ENCODE measurements around the gene CIC. TPM values are rescaled to one million over a fixed set of nuclear protein-coding genes. Genes with fewer than 3 reads are reported as not detected.

CIC gene
- total and polyA plus RNA-seq, 3 experiments from 2014 or later: 2.7 to 60.4 (median 53.9) TPM

DNA sequence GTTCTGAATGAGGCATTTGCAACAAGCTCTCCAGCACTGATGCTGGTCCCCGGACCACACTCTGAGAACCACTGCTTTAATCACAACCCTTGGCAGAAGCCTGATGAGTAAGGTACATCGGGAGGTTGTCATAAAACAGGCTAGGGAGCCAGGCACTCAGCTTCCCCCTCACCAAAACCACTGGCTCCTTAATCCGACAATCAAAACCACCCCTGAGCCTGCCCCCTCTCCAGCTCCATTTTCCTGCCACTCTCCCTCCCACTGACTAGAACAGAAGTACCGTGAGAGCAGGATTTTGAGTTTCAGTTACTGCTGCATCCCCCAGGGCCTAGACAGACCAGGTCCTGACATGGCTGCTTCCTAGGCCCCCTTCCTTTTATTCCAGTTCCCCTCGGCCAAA lies 33.9 kb upstream of the CIC start:
- Mint-ChIP-seq H3K4me1 (peaks cover 15 to 25% (median 21%) of the 10 kb centered on the region in 3 donors), H3K4me3 (no peak overlapping the region), H3K27me3 (no peaks in the 10 kb centered on the region), H3K9me3 (no peaks in the 10 kb centered on the region), H3K27ac (peak overlapping the region in 3 of 8 donors; percentile 30 to 92 (median 54)), H3K36me3 (peaks cover 0 to 77% (median 8%) of the 10 kb centered on the region in 3 donors)
- Histone ChIP-seq H3K9me3 (ENCODE audit: low read length) (no peaks in the 10 kb centered on the region), H3K4me3 (ENCODE audit: low read length) (no peak overlapping the region), H3K4me1 (ENCODE audit: insufficient read depth, low read length) (peaks cover 10% of the 10 kb centered on the region), H3K27ac (ENCODE audit: low read depth, low read length) (no peak overlapping the region), H3K27me3 (ENCODE audit: insufficient read depth, low read length, poor library complexity, severe bottlenecking) (no peaks in the 10 kb centered on the region), H3K36me3 (ENCODE audit: insufficient read depth, low read length) (peaks cover 30% of the 10 kb centered on the region)
- ChIA-PET CTCF (interaction anchor here (1.6 kb wide), 1 partner anchor 44 kb away, joined by 4 read pairs; no protein-coding TSS in a partner anchor), POLR2A (interaction anchor here (0.8 kb wide), 1 partner anchor 36 kb away, joined by 3 read pairs; no protein-coding TSS in a partner anchor)
- DNase-seq: no peak

DNA sequence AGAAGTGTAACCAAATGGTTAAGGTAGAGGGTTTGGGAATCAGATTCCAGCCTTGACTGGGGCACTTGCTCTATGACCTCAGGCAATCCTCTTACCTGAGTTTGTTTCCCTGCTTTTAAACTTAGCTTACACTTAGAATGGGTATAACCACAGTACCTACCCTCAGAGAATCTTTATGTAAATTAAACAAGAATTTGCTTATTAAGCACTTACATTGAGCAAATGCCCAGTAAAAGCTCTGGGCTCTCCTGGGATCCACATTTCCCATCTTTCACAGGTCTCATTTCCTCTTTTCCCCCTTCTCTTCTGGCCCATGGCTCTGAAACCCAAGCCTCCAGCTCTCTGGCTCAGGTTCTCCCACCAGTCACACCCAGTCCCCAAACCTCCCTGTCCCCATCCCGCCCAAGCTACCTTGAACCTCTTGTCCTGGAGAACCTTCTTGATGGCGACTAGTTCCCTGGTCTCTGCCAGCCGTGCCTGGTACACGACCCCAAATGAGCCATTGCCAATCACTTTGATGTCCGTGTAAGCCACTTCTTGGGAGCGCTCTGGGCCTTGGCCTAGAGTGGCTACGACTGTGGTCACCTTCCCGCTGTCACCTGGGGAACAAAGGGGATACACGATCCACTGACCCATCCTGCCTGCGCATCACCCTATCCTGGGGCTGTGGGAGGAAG lies 29.4 kb upstream of the CIC start:
- no peaks in the 10 kb centered on the region for H3K9me3 Mint-ChIP-seq
- CTCF ChIA-PET: interaction anchor here (1.0 to 2.5 kb wide), 4 partner anchors 13 to 131 kb away, joined by 3 to 9 read pairs (median 4); partner anchors contain the start of gene POU2F2

DNA sequence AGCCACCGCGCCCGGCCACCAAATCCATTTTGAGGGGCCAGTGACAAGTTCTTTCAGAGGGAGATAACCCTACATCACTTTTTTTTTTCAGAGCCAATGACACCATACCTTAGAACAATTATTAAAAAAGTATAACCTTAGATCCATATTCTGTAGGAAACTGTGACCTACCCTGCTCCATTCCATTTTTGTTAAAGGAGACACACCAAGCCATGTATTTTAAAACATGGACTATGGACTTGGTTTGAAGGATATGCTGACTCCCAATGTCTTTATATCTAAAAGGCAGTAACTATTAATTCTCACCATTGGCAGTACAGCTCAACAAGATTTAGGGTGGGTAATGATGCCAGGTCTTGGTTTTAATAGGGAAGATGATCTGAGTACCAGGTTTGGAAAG lies 27.8 kb upstream of the CIC start:
- Histone ChIP-seq H3K4me3 (ENCODE audit: low read length) (peak overlapping the region; percentile 62), H3K27ac (ENCODE audit: low read depth, low read length) (peak overlapping the region; percentile 80), H3K4me1 (ENCODE audit: insufficient read depth, low read length) (peaks cover 43% of the 10 kb centered on the region), H3K36me3 (ENCODE audit: insufficient read depth, low read length) (peaks cover 5% of the 10 kb centered on the region), H3K27me3 (ENCODE audit: insufficient read depth, low read length, poor library complexity, severe bottlenecking) (no peaks in the 10 kb centered on the region), H3K9me3 (ENCODE audit: low read length) (no peaks in the 10 kb centered on the region)
- ChIA-PET CTCF (interaction anchor here (0.9 to 8.6 kb wide), 6 partner anchors 21 to 197 kb away, joined by 3 to 72 read pairs (median 10); partner anchors contain the start of genes POU2F2 and ZNF526), POLR2A (interaction anchor here (0.7 to 2.1 kb wide), 5 partner anchors 12 to 31 kb away, joined by 3 to 5 read pairs (median 4); no protein-coding TSS in a partner anchor)
- Mint-ChIP-seq H3K4me1 (peaks cover 49 to 67% (median 56%) of the 10 kb centered on the region in 3 donors), H3K4me3 (peak overlapping the region; percentile 82 to 95 (median 86)), H3K9me3 (no peaks in the 10 kb centered on the region), H3K36me3 (peaks cover 0 to 39% (median 5%) of the 10 kb centered on the region in 3 donors), H3K27me3 (peaks cover 0 to 2% of the 10 kb centered on the region in 2 donors), H3K27ac (peak overlapping the region; percentile 80 to 96 (median 92))
- DNase-seq: no peak

More for the DNA sequence above, 29.4 kb upstream of the CIC start:
- Mint-ChIP-seq H3K4me3 (peak overlapping the region in 3 of 7 donors; percentile 39 to 85 (median 85)), H3K36me3 (peaks cover 0 to 53% (median 4%) of the 10 kb centered on the region in 3 donors), H3K27ac (peak overlapping the region; percentile 23 to 88 (median 62)), H3K27me3 (no peaks in the 10 kb centered on the region), H3K4me1 (peaks cover 44 to 58% (median 51%) of the 10 kb centered on the region in 3 donors)
- H3K4me1 ChIP-seq (ENCODE audit: insufficient read depth, low read length): peaks cover 39% of the 10 kb centered on the region
- DNase-seq: no peak
- no peaks in the 10 kb centered on the region for H3K9me3 ChIP-seq (ENCODE audit: low read length)
- no peak overlapping the region for H3K27ac ChIP-seq (ENCODE audit: low read depth, low read length)
- no peak overlapping the region for H3K4me3 ChIP-seq (ENCODE audit: low read length)
- peaks cover 15% of the 10 kb centered on the region for H3K36me3 ChIP-seq (ENCODE audit: insufficient read depth, low read length)
- H3K27me3 ChIP-seq (ENCODE audit: insufficient read depth, low read length, poor library complexity, severe bottlenecking): no peaks in the 10 kb centered on the region
- POLR2A ChIA-PET: interaction anchor here (0.8 kb wide), 1 partner anchor 22 kb away, joined by 3 read pairs; the partner anchor contains the start of gene DEDD2

DNA sequence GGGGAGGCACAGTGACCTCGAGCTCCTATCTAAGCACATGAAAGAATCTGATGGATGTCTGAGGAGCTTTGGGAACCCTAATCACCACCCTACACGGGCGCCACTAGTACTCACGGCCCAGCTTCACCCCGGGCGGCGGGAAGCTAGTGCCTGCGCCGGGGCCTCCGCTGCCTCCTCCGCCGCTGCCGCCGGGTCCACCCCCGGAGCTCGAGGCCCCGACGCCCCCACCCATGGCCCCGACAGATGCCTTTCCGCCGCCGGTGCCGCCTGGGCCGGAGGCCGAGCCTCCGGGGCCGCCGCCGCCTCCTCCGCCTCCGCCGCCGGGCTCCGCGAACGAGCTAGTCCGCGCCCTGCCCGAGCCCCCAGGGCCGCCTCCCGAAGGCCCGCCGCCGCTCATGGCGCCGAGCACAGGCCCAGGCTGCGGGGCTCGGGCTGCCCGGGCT lies 27.0 kb upstream of the CIC start:
- DNase-seq: no peak

DNA sequence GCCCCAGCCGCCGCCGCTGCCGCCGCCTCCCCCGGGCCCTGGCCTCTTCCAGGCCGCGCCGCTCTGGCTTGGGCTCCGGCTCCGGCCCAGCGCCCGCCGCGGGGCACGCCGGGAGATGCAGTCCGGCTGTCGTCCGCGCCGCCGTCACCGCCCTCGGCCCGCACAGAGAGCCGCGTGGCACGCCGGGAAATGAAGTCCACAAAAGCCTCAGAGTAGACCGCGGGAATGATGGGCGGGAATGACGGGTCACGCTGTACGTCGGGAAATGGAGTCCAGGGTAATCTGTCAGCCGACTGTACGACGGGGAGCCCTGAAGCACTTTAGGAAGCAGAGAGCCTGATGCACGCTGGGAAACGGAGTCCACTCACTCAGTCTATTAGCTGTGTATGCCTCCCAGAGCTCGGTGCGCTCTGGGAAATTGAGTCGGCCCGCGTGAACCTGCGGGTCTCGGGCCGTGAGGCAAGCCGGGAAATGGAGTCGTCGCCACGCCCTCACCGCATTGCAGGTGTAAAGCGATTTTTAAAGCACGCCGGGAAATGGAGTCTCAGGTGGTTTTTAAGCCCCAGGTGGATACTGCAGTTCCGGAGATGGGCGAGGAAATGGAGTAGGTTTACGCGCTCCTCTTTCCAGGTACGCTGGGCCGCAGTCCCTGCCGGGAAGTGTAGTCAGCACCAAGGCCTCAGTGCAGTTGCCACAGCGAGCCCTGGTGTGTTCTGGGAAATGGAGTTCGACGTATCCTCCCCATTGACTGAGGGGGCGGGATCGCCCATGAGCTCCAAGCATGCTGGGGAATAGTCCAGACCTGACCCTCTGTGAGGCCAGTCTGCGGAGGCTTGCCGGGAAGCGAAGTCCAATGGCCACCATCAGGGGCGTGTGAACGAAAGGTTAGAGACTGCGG lies 26.3 kb upstream of the CIC start, which contains the start of gene GSK3A:
Gene GSK3A, minus strand, starts transcription at position 91 of the 898 bp plus-strand sequence. CDS start 137 bp downstream, outside the sequence.
- CTCF ChIA-PET: interaction anchor here (0.9 to 8.6 kb wide), 15 partner anchors 8 to 134 kb away, joined by 3 to 72 read pairs (median 4); partner anchors contain the start of genes POU2F2 and ZNF526
- Mint-ChIP-seq H3K4me3 (peak within 1 kb of the TSS; percentile 85 to 99 (median 95)), H3K27me3 (peaks cover 0 to 2% of the 10 kb centered on the region in 2 donors), H3K9me3 (no peaks in the 10 kb centered on the region), H3K36me3 (peaks cover 0 to 31% (median 5%) of the 10 kb centered on the region in 3 donors), H3K27ac (peak within 1 kb of the TSS; percentile 81 to 97 (median 96)), H3K4me1 (peaks cover 49 to 65% (median 51%) of the 10 kb centered on the region in 3 donors)
- Histone ChIP-seq H3K36me3 (ENCODE audit: insufficient read depth, low read length) (peaks cover 5% of the 10 kb centered on the region), H3K9me3 (ENCODE audit: low read length) (no peaks in the 10 kb centered on the region), H3K27me3 (ENCODE audit: insufficient read depth, low read length, poor library complexity, severe bottlenecking) (no peaks in the 10 kb centered on the region), H3K4me3 (ENCODE audit: low read length) (peak within 1 kb of the TSS; percentile 81), H3K27ac (ENCODE audit: low read depth, low read length) (peak within 1 kb of the TSS; percentile 80), H3K4me1 (ENCODE audit: insufficient read depth, low read length) (peaks cover 43% of the 10 kb centered on the region)
- POLR2A ChIA-PET: interaction anchor here (0.7 to 3.9 kb wide), 16 partner anchors 11 to 167 kb away, joined by 3 to 26 read pairs (median 4); partner anchors contain the start of genes CIC, DEDD2, ERF and POU2F2
- peak; percentile 92 to 98 (median 97) for DNase-seq

More for the DNA sequence above, 27.0 kb upstream of the CIC start:
- Histone ChIP-seq H3K9me3 (ENCODE audit: low read length) (no peaks in the 10 kb centered on the region), H3K27ac (ENCODE audit: low read depth, low read length) (peak overlapping the region; percentile 80), H3K4me3 (ENCODE audit: low read length) (peak overlapping the region; percentile 62), H3K27me3 (ENCODE audit: insufficient read depth, low read length, poor library complexity, severe bottlenecking) (no peaks in the 10 kb centered on the region), H3K36me3 (ENCODE audit: insufficient read depth, low read length) (peaks cover 5% of the 10 kb centered on the region), H3K4me1 (ENCODE audit: insufficient read depth, low read length) (peaks cover 43% of the 10 kb centered on the region)
- Mint-ChIP-seq H3K4me1 (peaks cover 49 to 65% (median 51%) of the 10 kb centered on the region in 3 donors), H3K27ac (peak overlapping the region; percentile 80 to 96 (median 92)), H3K27me3 (peaks cover 0 to 2% of the 10 kb centered on the region in 2 donors), H3K9me3 (no peaks in the 10 kb centered on the region), H3K4me3 (peak overlapping the region; percentile 82 to 95 (median 86)), H3K36me3 (peaks cover 0 to 31% (median 5%) of the 10 kb centered on the region in 3 donors)
- ChIA-PET CTCF (interaction anchor here (0.9 to 8.6 kb wide), 13 partner anchors 8 to 133 kb away, joined by 3 to 72 read pairs (median 7); partner anchors contain the start of genes POU2F2 and ZNF526), POLR2A (interaction anchor here (0.5 to 3.9 kb wide), 16 partner anchors 11 to 123 kb away, joined by 3 to 26 read pairs (median 6); partner anchors contain the start of genes CIC, DEDD2, POU2F2 and ZNF526)

DNA sequence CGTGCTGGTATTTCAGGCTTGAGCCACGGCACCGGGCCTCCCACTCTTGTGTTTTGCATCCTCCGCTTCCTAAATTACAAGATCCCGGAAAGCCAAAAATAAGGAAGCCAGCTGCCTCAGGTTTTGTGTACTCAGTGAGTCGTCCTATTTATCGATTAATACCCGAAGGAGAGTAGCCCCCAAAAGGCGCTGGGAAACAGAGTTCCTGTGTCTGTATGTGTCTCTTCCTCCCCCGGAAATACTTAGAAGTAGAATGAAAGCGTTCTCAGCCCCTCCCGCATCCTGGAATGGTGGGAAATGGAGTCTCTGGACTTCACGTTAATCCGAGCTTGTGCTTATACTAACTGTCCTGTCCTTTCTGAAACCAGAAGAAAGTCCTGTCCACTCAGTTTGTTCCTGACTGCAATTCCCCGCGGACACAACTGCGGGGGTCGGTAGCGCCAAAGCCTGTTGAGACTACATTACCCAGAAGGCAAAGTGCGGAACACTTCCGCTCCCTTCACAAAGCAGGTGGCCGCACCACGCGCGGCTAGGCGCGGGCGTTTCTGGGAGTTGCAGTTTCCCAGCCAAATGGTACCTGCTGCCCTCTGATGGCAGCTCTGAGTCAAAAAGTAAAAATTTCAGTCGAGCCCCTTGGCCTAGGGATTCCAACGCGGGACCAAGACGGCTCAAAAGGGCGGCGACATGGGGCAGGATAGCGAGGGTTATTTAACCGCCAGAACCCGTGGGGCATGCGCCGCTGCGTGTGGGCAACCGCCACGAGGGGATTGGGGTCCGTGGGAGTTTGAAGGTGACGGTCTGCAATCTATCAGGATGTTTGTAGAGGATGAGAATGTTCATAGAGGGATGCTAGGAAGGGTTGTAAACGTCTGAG lies 24.5 kb upstream of the CIC start:
- H3K4me3 Mint-ChIP-seq: peak overlapping the region; percentile 94 to 99 (median 96)
- peaks cover 42 to 58% (median 45%) of the 10 kb centered on the region in 3 donors for H3K4me1 Mint-ChIP-seq
- Histone ChIP-seq H3K27ac (ENCODE audit: low read depth, low read length) (peak overlapping the region; percentile 66), H3K4me3 (ENCODE audit: low read length) (peak overlapping the region; percentile 81), H3K9me3 (ENCODE audit: low read length) (no peaks in the 10 kb centered on the region), H3K27me3 (ENCODE audit: insufficient read depth, low read length, poor library complexity, severe bottlenecking) (no peaks in the 10 kb centered on the region), H3K36me3 (ENCODE audit: insufficient read depth, low read length) (peaks cover 4% of the 10 kb centered on the region), H3K4me1 (ENCODE audit: insufficient read depth, low read length) (peaks cover 40% of the 10 kb centered on the region)
- H3K36me3 Mint-ChIP-seq: peaks cover 0 to 29% (median 1%) of the 10 kb centered on the region in 3 donors
- CTCF ChIA-PET: interaction anchor here (0.8 to 8.6 kb wide), 12 partner anchors 9 to 385 kb away, joined by 3 to 72 read pairs (median 3); partner anchors contain the start of genes POU2F2 and RPS19
- peak overlapping the region; percentile 95 to 99 (median 98) for H3K27ac Mint-ChIP-seq
- H3K9me3 Mint-ChIP-seq: no peaks in the 10 kb centered on the region
- H3K27me3 Mint-ChIP-seq: peaks cover 0 to 2% of the 10 kb centered on the region in 2 donors
- DNase-seq: peak; percentile 84 to 94 (median 86)
- POLR2A ChIA-PET: interaction anchor here (0.7 to 3.9 kb wide), 7 partner anchors 11 to 112 kb away, joined by 3 to 26 read pairs (median 4); partner anchors contain the start of genes ERF and PAFAH1B3

All from CD8-positive, alpha-beta memory T cell (primary cell).